SK-N-MC (cell line): ENCODE data around the gene OPCML.

Experiments
- EZH2 ChIP-seq: fragments of 200-600 bp; sonication (generic); IDR thresholded peaks from one replicate; pipeline ENCODE4 v1.6.1; 2017; ENCODE audit warnings: antibody characterized with exemption
- POLR2AphosphoS5 ChIP-seq: IDR thresholded peaks from 2 replicates; pipeline ENCODE4 v1.6.1; 2012; ENCODE audit warnings: mild to moderate bottlenecking, low read depth, low read length, borderline replicate concordance

GRCh38 chr11:132627981-132628380 is 904.3 kb downstream of the OPCML start:
- no peak for TF ChIP-seq EZH2
- no peak for TF ChIP-seq POLR2AphosphoS5
